ENCODE data around the gene EIPR1.

EIPR1 gene

GRCh38 chr2:3354986-3355385 lies 22.6 kb downstream of the EIPR1 start:
- Histone ChIP-seq H3K4me1 (ENCODE audit: control insufficient read depth in 1 of 2, insufficient read depth in 2 of 2, low read length in 2 of 2) (no peaks in the 10 kb centered on the region), H3K4me3 (ENCODE audit: low read depth in 1 of 2, low read length in 2 of 2) (no peak overlapping the region), H3K27ac (ENCODE audit: low read length) (no peak overlapping the region), H3K36me3 (ENCODE audit: control insufficient read depth in 1 of 2, insufficient read depth in 2 of 2, low read length in 2 of 2) (peaks cover 11 to 22% of the 10 kb centered on the region in 2 donors), H3K9me3 (ENCODE audit: control insufficient read depth in 1 of 2, low read length in 2 of 2) (no peaks in the 10 kb centered on the region), H3K27me3 (ENCODE audit: low read depth, low read length) (no peaks in the 10 kb centered on the region)

DNA sequence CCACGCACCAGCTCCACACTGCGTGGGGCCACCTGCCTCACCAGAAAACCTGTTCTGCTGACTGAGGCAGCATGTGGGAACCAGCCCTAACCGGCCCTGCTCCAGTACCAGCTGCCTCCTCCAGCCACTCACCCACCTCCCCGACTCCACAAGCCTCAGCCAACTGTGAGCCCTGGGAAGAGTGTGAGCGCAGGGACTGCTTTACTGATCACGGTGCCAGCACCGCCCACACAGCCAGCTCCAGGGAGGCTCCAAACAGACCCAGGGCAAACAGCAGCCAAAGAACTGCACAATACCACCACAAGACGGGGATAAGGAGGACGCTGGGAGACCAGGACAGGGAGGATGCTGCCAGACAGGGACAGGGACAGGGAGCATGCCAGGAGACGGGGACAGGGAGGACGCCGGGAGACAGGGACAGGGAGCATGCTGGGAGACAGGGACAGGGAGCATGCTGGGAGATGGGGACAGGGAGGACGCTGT lies 28.4 kb downstream of the EIPR1 start:
- Histone ChIP-seq H3K27me3 (ENCODE audit: low read depth, low read length) (no peaks in the 10 kb centered on the region), H3K4me1 (ENCODE audit: control insufficient read depth in 1 of 2, insufficient read depth in 2 of 2, low read length in 2 of 2) (no peaks in the 10 kb centered on the region), H3K9me3 (ENCODE audit: control insufficient read depth in 1 of 2, low read length in 2 of 2) (no peaks in the 10 kb centered on the region), H3K36me3 (ENCODE audit: control insufficient read depth in 1 of 2, insufficient read depth in 2 of 2, low read length in 2 of 2) (peaks cover 12 to 32% of the 10 kb centered on the region in 2 donors), H3K4me3 (ENCODE audit: low read depth in 1 of 2, low read length in 2 of 2) (no peak overlapping the region), H3K27ac (ENCODE audit: low read length) (no peak overlapping the region)

DNA sequence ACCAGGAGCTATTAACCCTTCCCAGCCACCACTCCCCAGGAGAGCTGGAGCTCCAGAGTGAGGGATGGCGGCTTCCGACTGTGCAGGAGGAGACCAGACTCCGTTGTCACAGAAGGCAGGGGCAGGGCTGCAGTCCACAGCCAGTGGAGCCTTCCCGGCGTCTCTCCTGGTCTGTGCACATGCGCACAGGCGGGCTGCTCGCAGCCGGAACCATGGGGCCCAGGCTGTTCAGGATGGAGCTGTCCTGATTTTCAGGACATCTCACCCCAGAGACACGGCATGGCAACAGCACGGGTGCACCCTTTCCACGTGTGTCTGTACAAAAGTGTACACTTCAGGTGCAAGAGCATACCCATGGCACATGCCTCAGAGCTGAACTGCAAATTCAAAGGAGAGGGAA lies 28.9 kb downstream of the EIPR1 start:
- no peaks in the 10 kb centered on the region for H3K27me3 ChIP-seq (ENCODE audit: low read depth, low read length)

DNA sequence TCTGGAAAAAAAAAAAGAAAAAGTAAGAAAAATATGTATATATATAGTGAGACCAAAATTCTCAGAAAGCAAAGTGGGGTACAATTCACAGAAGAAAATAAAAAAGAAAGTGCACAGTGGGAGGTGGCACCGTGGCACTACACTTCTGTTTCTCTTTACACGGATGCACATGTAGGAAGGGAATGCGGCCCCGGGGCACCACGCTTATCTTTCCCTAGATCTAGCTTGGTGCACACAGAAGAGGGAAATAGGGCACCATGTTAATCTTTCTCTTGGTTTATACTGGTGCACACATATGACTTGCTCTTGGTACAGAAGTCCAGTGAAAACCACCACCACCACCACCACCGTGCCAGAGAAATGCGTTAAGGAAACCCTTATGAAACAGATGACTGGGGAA lies 32.0 kb downstream of the EIPR1 start:
- Histone ChIP-seq H3K4me1 (ENCODE audit: control insufficient read depth in 1 of 2, insufficient read depth in 2 of 2, low read length in 2 of 2) (no peaks in the 10 kb centered on the region), H3K36me3 (ENCODE audit: control insufficient read depth in 1 of 2, insufficient read depth in 2 of 2, low read length in 2 of 2) (peaks cover 3 to 9% of the 10 kb centered on the region in 2 donors), H3K27me3 (ENCODE audit: low read depth, low read length) (no peaks in the 10 kb centered on the region)

More for the DNA sequence above, 28.9 kb downstream of the EIPR1 start:
- H3K36me3 ChIP-seq (ENCODE audit: control insufficient read depth in 1 of 2, insufficient read depth in 2 of 2, low read length in 2 of 2), result peaks cover 7 to 27% of the 10 kb centered on the region in 2 donors
- H3K4me3 ChIP-seq (ENCODE audit: low read depth in 1 of 2, low read length in 2 of 2), result no peak overlapping the region
- H3K4me1 ChIP-seq (ENCODE audit: control insufficient read depth in 1 of 2, insufficient read depth in 2 of 2, low read length in 2 of 2), result no peaks in the 10 kb centered on the region
- no peaks in the 10 kb centered on the region for H3K9me3 ChIP-seq (ENCODE audit: control insufficient read depth in 1 of 2, low read length in 2 of 2)
- no peak overlapping the region for H3K27ac ChIP-seq (ENCODE audit: low read length)

GRCh38 chr2:3344897-3345296 lies 32.7 kb downstream of the EIPR1 start:
- H3K4me1 ChIP-seq (ENCODE audit: control insufficient read depth in 1 of 2, insufficient read depth in 2 of 2, low read length in 2 of 2), result no peaks in the 10 kb centered on the region
- H3K27me3 ChIP-seq (ENCODE audit: low read depth, low read length), result no peaks in the 10 kb centered on the region
- no peak overlapping the region for H3K27ac ChIP-seq (ENCODE audit: low read length)
- peaks cover 3 to 9% of the 10 kb centered on the region in 2 donors for H3K36me3 ChIP-seq (ENCODE audit: control insufficient read depth in 1 of 2, insufficient read depth in 2 of 2, low read length in 2 of 2)
- no peak overlapping the region for H3K4me3 ChIP-seq (ENCODE audit: low read depth in 1 of 2, low read length in 2 of 2)
- H3K9me3 ChIP-seq (ENCODE audit: control insufficient read depth in 1 of 2, low read length in 2 of 2), result no peaks in the 10 kb centered on the region

More for the DNA sequence above, 32.0 kb downstream of the EIPR1 start:
- no peak overlapping the region for H3K4me3 ChIP-seq (ENCODE audit: low read depth in 1 of 2, low read length in 2 of 2)
- no peaks in the 10 kb centered on the region for H3K9me3 ChIP-seq (ENCODE audit: control insufficient read depth in 1 of 2, low read length in 2 of 2)
- H3K27ac ChIP-seq (ENCODE audit: low read length), result no peak overlapping the region

GRCh38 chr2:3343012-3343411 lies 34.6 kb downstream of the EIPR1 start:
- H3K4me3 ChIP-seq (ENCODE audit: low read depth in 1 of 2, low read length in 2 of 2), result no peak overlapping the region
- no peaks in the 10 kb centered on the region for H3K9me3 ChIP-seq (ENCODE audit: control insufficient read depth in 1 of 2, low read length in 2 of 2)
- no peak overlapping the region for H3K27ac ChIP-seq (ENCODE audit: low read length)
- H3K36me3 ChIP-seq (ENCODE audit: control insufficient read depth in 1 of 2, insufficient read depth in 2 of 2, low read length in 2 of 2), result peaks cover 3 to 9% of the 10 kb centered on the region in 2 donors
- H3K4me1 ChIP-seq (ENCODE audit: control insufficient read depth in 1 of 2, insufficient read depth in 2 of 2, low read length in 2 of 2), result no peaks in the 10 kb centered on the region
- H3K27me3 ChIP-seq (ENCODE audit: low read depth, low read length), result no peaks in the 10 kb centered on the region

- Histone ChIP-seq H3K27me3 (ENCODE audit: low read depth, low read length) (no peaks in the 10 kb centered on the region), H3K4me3 (ENCODE audit: low read depth in 1 of 2, low read length in 2 of 2) (no peak overlapping the region), H3K9me3 (ENCODE audit: control insufficient read depth in 1 of 2, low read length in 2 of 2) (no peaks in the 10 kb centered on the region), H3K36me3 (ENCODE audit: control insufficient read depth in 1 of 2, insufficient read depth in 2 of 2, low read length in 2 of 2) (peaks cover 3 to 4% of the 10 kb centered on the region in 2 donors), H3K4me1 (ENCODE audit: control insufficient read depth in 1 of 2, insufficient read depth in 2 of 2, low read length in 2 of 2) (no peaks in the 10 kb centered on the region), H3K27ac (ENCODE audit: low read length) (no peak overlapping the region)
Measured at GRCh38 chr2:3342324-3342723, 35.3 kb downstream of the EIPR1 start.

GRCh38 chr2:3341336-3341735 lies 36.3 kb downstream of the EIPR1 start:
- no peaks in the 10 kb centered on the region for H3K27me3 ChIP-seq (ENCODE audit: low read depth, low read length)

GRCh38 chr2:3340144-3340543 lies 37.5 kb downstream of the EIPR1 start:
- Histone ChIP-seq H3K4me1 (ENCODE audit: control insufficient read depth in 1 of 2, insufficient read depth in 2 of 2, low read length in 2 of 2) (no peaks in the 10 kb centered on the region), H3K36me3 (ENCODE audit: control insufficient read depth in 1 of 2, insufficient read depth in 2 of 2, low read length in 2 of 2) (peaks cover 0 to 3% of the 10 kb centered on the region in 2 donors), H3K4me3 (ENCODE audit: low read depth in 1 of 2, low read length in 2 of 2) (no peak overlapping the region), H3K9me3 (ENCODE audit: control insufficient read depth in 1 of 2, low read length in 2 of 2) (no peaks in the 10 kb centered on the region), H3K27me3 (ENCODE audit: low read depth, low read length) (no peaks in the 10 kb centered on the region), H3K27ac (ENCODE audit: low read length) (no peak overlapping the region)

More at GRCh38 chr2:3341336-3341735, 36.3 kb downstream of the EIPR1 start:
- Histone ChIP-seq H3K9me3 (ENCODE audit: control insufficient read depth in 1 of 2, low read length in 2 of 2) (no peaks in the 10 kb centered on the region), H3K36me3 (ENCODE audit: control insufficient read depth in 1 of 2, insufficient read depth in 2 of 2, low read length in 2 of 2) (peaks cover 0 to 3% of the 10 kb centered on the region in 2 donors), H3K4me3 (ENCODE audit: low read depth in 1 of 2, low read length in 2 of 2) (no peak overlapping the region), H3K27ac (ENCODE audit: low read length) (no peak overlapping the region), H3K4me1 (ENCODE audit: control insufficient read depth in 1 of 2, insufficient read depth in 2 of 2, low read length in 2 of 2) (no peaks in the 10 kb centered on the region)

GRCh38 chr2:3338340-3338739 lies 39.3 kb downstream of the EIPR1 start:
- no peaks in the 10 kb centered on the region for H3K4me1 ChIP-seq (ENCODE audit: control insufficient read depth in 1 of 2, insufficient read depth in 2 of 2, low read length in 2 of 2)
- no peak overlapping the region for H3K4me3 ChIP-seq (ENCODE audit: low read depth in 1 of 2, low read length in 2 of 2)
- no peaks in the 10 kb centered on the region for H3K36me3 ChIP-seq (ENCODE audit: control insufficient read depth in 1 of 2, insufficient read depth in 2 of 2, low read length in 2 of 2)
- H3K27ac ChIP-seq (ENCODE audit: low read length), result no peak overlapping the region
- no peaks in the 10 kb centered on the region for H3K9me3 ChIP-seq (ENCODE audit: control insufficient read depth in 1 of 2, low read length in 2 of 2)
- H3K27me3 ChIP-seq (ENCODE audit: low read depth, low read length), result no peaks in the 10 kb centered on the region

- H3K36me3 ChIP-seq (ENCODE audit: control insufficient read depth in 1 of 2, insufficient read depth in 2 of 2, low read length in 2 of 2), result no peaks in the 10 kb centered on the region
- H3K27me3 ChIP-seq (ENCODE audit: low read depth, low read length), result no peaks in the 10 kb centered on the region
- H3K27ac ChIP-seq (ENCODE audit: low read length), result no peak overlapping the region
- no peak overlapping the region for H3K4me3 ChIP-seq (ENCODE audit: low read depth in 1 of 2, low read length in 2 of 2)
- no peaks in the 10 kb centered on the region for H3K9me3 ChIP-seq (ENCODE audit: control insufficient read depth in 1 of 2, low read length in 2 of 2)
- no peaks in the 10 kb centered on the region for H3K4me1 ChIP-seq (ENCODE audit: control insufficient read depth in 1 of 2, insufficient read depth in 2 of 2, low read length in 2 of 2)
Measured at GRCh38 chr2:3336844-3337243, 40.8 kb downstream of the EIPR1 start.
